ENCODE measurements around the gene GRID1.
A peak's percentile ranks its signal among the peaks of the same experiment; 100 is the strongest.

The GRID1 gene

DNA sequence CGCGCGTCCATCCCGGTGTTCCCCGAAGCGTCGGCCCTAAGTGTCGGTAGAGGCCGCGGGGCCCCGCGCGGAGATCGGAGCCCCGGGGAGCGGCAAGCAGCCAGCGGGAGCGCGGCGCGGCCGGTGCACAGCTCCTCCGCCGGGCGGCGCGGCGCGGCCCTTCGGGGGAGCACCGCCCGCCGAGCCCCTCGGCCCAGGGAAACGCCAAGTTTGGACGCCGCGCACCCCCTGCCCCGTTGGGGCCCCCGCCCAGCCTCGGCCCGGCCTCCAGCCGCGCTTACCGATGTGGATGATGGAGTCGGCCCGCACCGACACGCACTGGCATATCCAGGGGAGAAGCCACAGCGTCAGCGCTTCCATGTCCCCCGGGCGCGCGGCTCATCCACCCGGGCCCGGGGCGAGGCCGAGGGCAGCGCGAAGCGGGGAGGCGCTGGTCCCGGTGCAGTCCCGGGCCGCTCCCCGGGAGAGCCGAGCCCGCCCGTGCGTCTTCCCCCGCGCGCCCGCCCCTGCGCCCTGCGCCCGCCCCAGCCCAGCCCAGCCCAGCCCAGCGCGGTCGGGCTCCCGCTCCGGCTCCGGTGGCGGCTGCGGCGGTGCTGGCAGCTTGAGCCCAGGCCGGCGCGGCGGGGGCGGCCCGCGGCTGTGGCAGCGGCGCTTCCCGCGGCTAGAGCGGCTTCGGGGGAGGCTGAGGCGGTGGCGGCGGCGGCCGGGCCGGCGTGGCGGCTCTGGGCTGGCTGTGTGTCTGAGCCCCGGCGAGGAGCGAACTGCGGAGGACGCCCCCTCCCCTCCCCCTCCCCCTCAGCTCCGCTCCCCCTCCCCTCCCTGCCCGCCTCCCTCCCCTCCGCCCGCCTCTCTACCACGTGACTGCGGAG is at the start of gene GRID1:
TSS of gene GRID1 (minus strand) at position 763 of the 869 bp plus-strand sequence.
- DNase-seq (ENCODE audit: low spot score): no peak

DNA sequence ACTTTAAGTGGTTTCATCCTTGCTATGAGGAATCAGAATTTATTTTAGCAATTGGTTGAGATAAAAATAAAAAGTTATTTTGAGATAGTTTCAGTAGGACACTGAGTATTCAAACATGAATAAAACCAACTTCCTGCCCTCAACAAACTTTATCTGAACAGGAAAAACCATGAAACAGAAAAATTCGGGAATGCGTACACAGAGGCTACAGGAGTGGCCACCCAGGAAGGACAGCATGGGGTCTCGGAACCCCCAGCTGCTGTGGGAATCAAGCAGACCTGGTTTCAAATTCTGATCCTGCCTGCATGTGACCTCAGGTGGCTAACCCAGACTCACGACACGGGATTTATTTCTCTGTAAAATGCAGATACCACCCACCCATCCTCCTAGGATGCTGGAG is 49.0 kb upstream of the GRID1 start:
- DNase-seq (ENCODE audit: low spot score): no peak

DNA sequence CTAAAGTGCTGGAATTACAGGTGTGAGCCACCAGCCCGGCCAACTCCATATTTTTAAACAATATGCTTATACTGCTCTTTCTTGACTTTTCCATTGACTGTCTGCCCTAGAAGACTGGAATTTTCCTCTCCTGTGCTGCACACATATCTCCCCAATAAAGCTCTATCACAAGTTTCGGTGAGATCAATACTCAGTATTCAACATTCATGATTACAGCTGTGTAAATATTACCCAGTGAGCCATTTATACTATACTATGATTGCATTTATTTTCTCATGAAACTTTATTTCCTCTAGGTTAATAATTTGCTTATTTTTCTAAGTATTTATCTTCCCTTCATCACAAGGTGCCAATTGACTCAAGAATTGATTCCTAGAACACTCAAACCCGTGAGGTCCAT is 48.5 kb upstream of the GRID1 start:
- no peak for DNase-seq (ENCODE audit: low spot score)

DNA sequence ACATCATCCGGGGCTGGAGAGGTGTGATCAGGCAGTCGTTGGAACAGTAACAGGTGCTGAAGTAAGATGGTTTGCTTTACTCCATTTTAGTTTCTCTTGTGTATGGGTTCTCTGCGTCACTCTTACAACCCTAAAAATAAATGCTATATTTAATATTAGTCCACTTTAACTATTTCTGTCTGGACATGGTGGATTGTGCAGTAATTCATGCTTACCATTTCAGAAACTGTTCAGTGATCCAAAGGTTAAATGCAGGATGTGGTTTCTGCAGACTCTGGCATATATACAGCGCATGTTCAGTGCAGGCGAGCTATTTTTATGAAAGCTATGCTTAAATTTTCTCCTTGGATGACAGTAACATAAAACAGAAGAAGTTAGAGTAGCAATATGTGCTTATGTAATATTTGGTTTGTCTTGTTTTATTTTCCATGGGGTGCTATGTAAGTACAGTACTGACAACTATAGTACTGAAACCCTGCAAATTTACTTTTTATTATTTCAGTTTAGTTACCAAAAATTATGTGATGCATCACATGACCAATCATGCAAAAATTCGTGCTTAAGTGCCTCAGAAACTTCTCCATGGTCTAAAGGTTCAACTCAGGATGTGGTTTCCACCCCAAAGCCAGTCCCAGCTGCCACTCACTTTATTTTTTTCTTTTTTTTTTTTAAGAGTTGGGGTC is 46.6 kb upstream of the GRID1 start:
- no peak for DNase-seq (ENCODE audit: low spot score)

DNA sequence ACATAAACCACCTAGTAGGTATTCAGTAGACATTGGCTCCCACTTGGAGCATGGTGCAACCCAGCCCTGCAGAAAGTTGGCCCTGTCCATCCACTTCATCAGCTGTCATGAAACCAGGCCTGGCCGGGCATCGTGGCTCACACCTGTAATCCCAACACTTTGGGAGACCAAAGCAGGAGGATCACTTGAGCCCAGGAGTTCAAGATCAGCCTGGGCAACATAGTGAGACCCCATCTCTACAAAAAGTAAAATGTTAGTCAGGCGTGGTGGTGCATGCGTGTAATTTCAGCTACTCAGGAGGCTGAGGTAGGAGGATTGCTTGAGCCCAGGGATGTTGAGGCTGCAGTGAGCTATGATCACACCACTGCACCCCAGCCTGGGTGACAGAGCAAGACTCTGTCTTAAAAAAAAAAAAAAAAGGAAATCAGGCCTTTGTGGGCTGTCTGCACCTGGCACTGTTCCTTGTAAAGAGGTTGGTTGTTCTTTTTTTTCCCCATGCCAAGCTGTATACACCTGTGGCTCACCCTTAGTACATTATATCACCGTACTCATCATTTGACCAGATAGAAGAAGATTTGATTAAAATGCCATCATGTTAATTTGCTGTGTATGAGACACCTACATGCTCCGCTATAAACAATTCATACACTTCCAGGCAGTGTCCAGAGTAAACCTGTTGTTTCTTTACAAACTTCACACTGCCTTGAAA is 45.4 kb upstream of the GRID1 start:
- no peak for DNase-seq (ENCODE audit: low spot score)

DNA sequence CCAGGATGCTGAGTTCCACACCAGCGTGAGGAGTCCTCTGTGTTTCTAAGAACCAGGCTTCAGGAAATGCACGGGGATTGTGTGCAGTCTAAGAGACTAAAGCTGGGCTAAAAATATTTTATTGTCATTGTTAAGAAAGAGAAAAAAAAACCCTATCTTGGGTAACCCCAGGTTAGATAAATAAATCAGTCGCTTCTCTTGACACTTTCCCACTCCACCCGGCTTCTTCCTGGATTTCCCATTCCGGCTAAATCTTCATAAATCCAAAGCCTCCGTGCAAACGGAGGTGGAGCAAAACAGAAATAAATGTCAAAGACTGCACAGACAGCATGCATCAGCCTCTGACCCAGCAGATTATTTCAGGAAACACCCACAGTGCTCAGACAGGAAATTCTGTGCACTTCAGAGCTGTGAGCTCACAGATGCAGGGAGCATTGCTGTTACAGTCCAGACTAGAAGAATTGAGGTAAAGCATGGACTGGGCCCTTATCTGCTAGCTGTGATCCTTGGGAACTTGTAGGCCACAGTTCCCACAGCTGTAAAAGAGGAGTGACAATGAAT is 44.8 kb upstream of the GRID1 start:
- no peak for DNase-seq (ENCODE audit: low spot score)

DNA sequence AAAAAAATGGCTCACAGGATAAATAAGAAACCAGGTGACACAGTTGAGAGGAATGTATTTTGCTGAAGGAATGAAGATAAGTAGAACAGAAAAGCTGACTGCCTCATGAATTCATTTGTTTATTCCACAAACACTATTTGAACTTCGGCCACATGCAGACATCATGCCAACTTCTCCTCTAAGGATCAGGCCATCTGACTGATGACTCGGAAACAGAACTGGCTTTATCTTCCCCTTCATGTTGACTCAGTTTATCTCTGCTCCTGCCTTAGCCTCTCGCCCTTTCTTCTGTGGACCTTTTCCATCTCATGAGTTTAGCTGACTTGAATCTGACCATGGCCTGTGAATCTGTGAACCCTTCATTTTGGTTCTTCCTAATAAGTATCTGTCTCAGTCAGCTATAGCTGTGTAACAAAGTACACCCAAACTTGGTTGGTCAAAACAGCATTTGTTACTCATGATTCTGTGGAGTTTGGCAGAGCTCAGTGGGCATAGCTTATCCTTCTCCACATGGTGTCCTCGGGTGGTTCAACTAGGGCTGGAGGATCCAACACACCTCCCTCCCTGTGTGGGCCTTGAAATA is 44.0 kb upstream of the GRID1 start:
- DNase-seq (ENCODE audit: low spot score): no peak

DNA sequence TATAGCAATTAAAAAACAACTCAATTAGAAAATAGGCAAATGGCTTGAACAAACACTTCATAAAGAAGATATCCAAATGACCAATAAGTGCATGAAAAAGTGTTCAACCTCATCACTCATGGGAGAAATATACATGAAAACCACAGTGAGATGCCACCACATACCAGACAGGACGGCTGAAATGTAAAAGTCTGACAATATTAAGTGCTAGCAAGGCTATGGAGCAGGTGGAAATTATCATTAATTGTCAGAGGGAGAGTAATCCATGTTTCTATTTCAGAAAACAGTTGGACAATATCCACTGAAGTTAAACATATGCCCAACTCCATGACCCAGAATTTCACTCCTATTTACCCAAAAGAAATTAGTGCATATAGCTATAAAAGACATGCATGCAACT is 42.6 kb upstream of the GRID1 start:
- no peak for DNase-seq (ENCODE audit: low spot score)

DNA sequence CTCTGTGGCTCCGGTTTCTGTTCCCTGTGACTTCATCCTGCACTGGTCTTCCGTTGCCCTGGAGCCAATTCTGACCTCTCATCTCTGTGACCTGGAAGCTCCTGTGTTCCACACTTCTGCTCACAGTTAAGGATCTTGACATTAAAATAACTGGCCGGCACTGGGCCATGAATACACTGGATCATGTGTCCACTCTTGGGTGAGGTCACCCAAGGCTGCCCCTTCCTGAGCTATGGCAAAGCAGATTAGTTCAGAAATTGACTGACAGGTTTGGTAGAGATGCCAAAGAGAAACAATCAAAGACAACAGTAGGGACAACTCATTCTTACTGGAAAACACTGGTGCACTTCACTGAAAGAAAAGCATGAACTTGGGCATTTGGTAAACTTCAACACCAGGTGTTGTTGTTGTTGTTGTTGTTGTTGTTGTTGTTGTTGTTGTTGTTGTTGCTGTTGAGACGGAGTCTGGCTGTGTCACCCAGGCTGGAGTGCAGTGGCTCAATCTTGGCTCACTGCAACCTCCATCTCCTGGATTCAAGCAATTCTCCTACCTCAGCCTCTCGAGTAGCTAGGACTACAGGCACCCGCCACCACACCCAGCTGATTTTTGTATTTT is 36.7 kb upstream of the GRID1 start:
- DNase-seq (ENCODE audit: low spot score): no peak

DNA sequence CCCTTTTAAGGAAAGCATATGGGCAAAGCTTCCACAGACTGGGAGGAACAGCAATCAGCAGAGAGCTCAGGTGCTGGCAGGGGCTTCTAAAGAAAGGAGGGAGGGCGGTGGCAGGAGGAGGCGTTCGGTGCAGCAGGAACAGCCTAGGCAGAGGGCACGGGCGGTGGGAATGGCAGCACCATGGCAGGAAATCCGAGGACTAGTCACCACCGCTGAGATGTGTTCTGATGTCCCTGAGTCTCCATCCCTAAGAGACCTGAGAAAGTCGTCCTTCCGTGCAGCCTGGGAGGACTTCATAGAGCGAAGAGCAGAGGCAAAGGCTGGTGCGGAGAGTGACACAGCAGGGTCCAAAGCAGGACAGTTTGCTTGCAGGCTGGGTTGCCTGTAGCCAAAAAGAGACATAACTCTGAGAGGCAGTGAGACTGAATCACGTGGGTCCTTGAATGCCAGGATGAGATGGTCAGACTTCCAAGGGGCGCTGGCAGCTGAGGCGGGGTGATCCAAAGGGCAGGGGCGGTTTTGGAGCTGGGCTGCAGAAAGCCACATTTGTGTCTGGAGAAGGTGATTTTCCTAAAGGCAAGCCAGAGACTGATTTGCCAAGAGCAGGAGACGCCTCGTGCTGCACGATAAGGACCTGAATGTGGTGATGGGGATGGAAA is 35.8 kb upstream of the GRID1 start:
- DNase-seq (ENCODE audit: low spot score): no peak

DNA sequence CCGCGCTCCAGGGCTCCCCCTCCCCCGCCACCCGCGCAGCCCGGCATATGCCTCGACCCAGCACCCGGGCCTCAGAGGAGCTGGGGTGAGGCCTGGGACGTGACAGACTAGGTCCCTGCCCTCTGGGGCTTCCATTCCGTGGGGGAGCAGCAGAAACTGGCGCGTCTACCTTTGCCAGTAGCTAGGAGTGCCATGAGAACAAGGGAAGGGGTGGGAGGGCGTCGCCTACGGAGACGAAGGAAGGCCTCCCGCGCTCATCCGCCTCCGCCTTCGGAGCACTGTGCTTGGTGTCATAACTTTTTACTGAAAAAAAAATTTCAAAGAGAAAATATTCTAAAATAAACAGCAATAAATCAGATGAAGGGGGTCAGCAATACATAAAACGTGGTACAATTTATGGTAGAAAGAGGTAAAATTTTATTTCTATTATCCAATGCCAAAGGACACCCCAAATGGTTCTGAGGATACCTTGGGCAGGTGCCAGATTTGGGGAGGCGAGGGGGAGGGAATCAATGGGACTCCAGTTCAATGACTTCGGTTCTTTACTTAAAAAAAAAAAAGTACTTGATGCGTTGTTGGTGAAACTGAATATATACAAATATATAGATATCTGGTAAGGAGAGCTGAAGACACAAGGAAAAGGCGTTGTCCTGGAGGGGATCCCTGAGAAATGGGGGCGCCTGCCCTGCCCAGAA is 35.1 kb upstream of the GRID1 start:
- no peak for DNase-seq (ENCODE audit: low spot score)

DNA sequence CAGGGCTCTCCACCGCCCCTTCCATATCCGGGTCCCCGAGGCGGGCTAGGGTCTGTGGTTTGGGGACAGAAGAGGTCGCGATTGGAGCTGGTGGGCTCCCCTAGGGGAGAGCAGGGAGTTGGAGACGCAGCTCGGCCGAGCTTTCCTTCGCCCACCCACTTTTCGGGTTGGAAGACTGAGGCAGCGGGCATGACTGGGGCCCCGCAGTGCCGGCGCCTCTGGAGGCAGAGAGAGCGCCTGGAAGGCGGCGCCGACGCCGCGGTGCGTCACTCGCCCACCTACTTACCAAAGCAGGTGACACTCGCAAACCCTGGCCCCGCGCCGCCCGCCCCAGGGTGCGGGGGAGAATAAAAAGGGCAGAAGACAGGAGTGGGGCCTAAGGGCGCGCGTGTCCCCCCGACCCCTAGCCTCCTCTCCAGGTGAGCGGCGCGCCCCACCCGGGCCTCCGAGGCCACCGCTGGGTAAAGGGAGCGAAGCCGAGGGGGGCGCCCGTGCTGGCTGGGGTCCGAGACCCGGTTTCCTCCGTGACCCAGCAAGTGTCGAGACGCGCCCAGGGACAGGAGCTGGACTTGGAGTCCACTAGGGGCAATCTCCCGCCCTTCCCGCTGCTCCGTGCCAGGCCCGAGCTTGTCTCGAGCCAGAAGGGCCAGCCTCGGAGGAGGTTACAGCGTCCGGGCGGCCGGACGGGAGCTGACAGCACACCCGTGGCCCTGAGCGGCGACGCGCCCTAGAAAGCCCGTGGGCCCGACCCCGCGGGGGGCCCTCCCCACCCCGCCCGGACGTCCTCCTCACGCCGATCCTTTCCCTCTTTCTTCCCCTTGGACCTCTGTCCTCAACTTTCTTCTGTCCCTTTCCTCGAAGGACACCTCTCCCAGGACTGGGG is 34.4 kb upstream of the GRID1 start:
- DNase-seq (ENCODE audit: low spot score): peak; percentile 24

DNA sequence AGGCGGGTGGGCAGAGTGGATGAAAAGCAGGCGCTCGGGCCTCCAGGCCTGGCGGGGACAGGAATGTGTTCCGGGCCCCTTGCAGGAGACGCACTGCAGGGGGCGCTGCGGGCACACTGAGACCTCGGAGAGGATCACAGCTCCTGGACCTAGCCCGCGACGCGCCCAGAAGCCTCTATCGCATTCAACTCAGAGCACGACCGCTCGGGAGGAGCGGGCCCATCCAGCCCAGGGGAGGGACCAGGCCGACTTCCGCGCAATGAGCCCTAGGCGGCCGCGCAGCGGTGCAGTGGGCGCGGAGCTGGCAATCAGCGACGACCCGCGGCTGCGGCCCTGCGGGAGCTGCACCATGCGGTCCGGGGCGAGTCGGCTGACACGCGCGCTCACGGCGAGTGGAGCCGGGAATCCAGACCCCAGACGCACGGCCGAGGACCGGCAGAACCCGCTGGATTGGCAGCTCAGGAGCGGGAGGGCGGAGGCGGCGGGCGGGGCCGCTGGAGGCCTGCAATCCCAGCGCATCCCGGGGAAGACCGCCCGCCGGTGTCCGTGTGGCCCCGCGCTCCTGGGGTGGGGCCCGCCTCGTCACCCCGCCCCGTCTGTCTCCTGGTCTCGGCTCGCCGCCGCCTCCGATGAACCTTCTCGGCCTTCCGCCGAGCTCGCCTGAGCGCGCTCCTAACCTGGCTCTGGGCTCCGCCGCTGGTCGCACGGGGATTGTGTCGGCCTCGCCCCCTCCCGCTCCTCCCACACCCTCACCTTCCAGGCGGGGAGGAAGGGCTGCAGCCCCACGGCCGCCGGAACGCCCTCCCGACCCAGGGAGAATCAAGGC is 33.5 kb upstream of the GRID1 start:
- DNase-seq (ENCODE audit: low spot score): peak; percentile 94

DNA sequence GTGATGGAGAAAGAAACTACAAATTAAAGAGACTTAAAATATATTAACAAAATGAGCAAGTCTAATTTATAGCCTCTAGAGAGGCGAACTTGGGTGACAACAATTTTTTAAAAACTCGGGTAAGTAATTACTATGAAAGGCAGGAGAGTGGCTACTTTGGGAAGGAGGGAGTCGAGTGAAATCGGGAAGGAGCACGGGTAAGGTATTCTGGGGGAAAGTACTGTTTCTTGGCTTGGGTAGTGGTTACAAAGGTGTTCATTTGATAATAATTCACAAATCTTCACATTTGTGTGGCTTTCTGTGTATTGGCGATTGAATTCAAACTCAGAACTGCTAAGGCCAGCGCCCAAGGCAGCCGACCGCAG is 32.9 kb upstream of the GRID1 start:
- DNase-seq (ENCODE audit: low spot score): no peak

DNA sequence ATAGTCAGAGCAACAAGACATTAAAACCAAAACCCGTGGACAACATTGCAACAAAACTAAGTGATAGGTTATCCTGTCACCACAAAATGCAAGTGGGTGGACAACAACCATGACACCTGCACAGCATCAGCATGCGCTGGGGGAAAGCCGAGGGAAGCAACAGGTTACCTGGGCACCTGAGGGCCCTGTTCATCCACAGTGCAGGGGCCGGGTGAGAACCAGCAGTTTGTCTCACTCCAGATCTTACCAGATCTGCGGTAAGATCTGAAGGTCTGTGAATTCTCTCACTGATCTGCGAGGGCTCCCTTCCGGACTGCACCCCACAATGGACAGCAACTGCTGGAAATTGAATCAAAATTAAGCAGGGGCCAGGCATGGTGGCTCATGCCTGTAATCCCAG is 30.5 kb upstream of the GRID1 start:
- no peak for DNase-seq (ENCODE audit: low spot score)

DNA sequence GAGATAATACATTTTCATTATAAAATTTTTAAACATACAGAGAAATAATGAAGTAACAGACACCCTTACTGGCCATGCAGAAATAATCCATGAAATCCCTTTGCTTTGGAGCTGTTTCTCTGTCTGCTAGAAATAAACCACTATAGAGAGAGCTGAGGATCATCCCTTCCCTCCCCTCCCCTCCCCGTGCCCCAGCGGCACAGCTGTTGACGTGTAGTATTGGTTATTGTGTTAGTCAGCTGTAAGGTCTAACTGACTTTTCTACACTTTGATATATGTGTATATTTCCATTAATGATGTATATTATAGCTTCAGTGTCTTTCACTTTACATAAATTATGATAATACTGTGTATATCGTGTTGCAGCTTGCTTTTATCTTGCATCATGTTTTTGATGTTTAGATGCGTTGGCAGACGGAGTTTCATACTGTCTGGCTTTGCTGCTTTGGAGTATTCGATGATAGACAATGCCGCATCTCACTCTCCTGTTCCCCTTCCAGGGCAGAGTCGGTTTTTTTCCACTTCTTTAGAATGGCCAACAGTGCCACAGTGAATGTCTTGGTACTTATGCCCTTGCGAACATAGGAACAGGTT is 27.4 kb upstream of the GRID1 start:
- DNase-seq (ENCODE audit: low spot score): no peak

DNA sequence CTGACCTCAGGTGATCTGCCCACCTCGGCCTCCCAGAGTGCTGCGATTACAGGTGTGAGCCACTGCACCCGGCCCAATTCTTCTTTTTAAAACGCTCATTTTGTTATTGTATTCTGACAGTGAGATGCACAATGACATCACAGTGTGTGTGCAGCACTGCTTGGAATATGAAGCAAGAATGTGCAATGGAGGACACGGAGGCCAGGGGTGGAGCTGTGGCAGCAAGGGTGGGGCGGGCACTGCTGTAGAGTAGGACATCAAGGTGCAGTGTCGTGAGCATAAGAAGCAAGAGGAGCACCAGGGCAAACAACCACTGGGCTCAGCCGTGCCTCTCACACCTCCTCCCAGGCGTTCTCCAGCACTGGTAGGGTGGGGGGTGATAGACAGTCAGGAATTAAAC is 26.8 kb upstream of the GRID1 start:
- no peak for DNase-seq (ENCODE audit: low spot score)

DNA sequence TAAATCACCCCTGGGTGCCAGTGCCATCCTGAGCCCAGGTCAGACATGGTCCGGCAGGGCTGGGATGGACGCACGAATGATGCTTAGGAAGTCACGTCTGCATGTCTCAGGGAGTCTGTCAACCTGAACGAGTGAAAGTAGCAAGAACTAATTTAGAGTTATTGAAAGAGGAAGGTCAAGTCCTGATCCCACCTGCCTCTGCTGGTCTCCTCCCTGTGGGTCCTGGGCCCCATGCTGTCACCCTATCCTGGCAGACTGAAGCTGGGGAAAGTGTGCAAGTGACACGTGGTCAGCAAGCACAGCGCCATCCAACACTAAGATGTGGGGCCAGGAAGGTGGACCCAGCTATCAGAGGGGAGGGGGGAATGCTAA is 26.1 kb upstream of the GRID1 start:
- DNase-seq (ENCODE audit: low spot score): no peak
